Ascending aorta (tissue), 2 donors: ENCODE results near the gene CYP2C8. TPM values are rescaled to one million over a fixed set of nuclear protein-coding genes. Genes with fewer than 3 reads are reported as not detected.

Experiments
- DNase-seq, 2 donors: peaks; one replicate each; pipeline ENCODE4 v3.0.0-alpha.2; 2019; ENCODE audit warnings: low spot score in 2 of 2
- H3K27ac ChIP-seq, 2 donors: fragments of 200-600 bp; sonication (generic); one replicate each; pipeline ENCODE4 v1.5.1; 2016 to 2017; ENCODE audit warnings: mild to moderate bottlenecking in 1 of 2
- H3K27me3 ChIP-seq: fragments of 200-600 bp; sonication (generic); one replicate; pipeline ENCODE4 v1.5.1; 2017
- H3K36me3 ChIP-seq, 2 donors: fragments of 200-600 bp; sonication (generic); one replicate each; pipeline ENCODE4 v1.5.1; 2016
- H3K4me1 ChIP-seq, 2 donors: fragments of 200-600 bp; sonication (generic); one replicate each; pipeline ENCODE4 v1.5.1; 2016 to 2017; ENCODE audit warnings: mild to moderate bottlenecking in 1 of 2
- H3K4me3 ChIP-seq, 2 donors: fragments of 200-600 bp; sonication (generic); one replicate each; pipeline ENCODE4 v1.5.1; 2016 to 2017; ENCODE audit warnings: mild to moderate bottlenecking in 1 of 2
- H3K9me3 ChIP-seq, 2 donors: fragments of 200-600 bp; sonication (generic); one replicate each; pipeline ENCODE4 v1.5.1; 2016
- intact Hi-C: fragments of 100-400 bp; cut with DNase I; formaldehyde crosslinking; loops from one replicate; pipeline ENCODE4 v1.15.1; 2023
- total RNA-seq: library from RNA; depleted of rRNA; stranded (reverse); fragments of >200 nt; gene quantifications from one replicate; pipeline ENCODE4 v1.1.0, GENCODE V29; 2016
- TF ChIP-seq, protein P1 (sequence below), 3 experiments: fragments of 200-600 bp in 2 of 3; fragments of 450-650 bp in 1 of 3; sonication (generic) in 2 of 3; IDR thresholded peaks; one replicate each; pipeline ENCODE4 v1.5.1; 2016 to 2019; ENCODE audit warnings: antibody characterized with exemption in 3 of 3, mild to moderate bottlenecking in 1 of 3, moderate library complexity in 1 of 3

The CYP2C8 gene
- total RNA-seq, 1 donor from 2014 or later: not detected

DNA sequence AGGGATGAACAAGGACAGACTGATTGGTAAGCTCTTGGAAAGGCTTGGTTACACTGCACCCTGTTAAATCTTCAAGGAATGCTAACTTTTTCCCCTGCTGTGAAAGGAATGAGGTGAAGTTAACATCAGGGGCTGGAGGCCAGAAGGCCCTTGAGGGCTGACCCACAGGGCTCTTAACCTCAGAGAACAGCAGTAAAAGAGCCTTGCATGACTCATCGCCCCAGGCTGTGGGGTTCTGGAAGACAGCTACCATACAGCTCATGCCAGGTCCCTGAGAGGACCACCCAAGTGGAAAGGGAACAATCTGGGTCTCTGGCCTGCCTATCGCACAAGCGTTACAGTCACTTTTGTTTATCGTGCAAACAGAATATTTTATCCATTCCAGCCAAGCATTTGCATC lies 76.5 kb downstream of the CYP2C8 start:
- Histone ChIP-seq H3K27ac (no peak overlapping the region), H3K9me3 (no peaks in the 10 kb centered on the region), H3K27me3 (no peaks in the 10 kb centered on the region), H3K4me3 (no peak overlapping the region), H3K36me3 (no peaks in the 10 kb centered on the region), H3K4me1 (no peaks in the 10 kb centered on the region)
- no peak for DNase-seq
- TF ChIP-seq, protein P1, sequence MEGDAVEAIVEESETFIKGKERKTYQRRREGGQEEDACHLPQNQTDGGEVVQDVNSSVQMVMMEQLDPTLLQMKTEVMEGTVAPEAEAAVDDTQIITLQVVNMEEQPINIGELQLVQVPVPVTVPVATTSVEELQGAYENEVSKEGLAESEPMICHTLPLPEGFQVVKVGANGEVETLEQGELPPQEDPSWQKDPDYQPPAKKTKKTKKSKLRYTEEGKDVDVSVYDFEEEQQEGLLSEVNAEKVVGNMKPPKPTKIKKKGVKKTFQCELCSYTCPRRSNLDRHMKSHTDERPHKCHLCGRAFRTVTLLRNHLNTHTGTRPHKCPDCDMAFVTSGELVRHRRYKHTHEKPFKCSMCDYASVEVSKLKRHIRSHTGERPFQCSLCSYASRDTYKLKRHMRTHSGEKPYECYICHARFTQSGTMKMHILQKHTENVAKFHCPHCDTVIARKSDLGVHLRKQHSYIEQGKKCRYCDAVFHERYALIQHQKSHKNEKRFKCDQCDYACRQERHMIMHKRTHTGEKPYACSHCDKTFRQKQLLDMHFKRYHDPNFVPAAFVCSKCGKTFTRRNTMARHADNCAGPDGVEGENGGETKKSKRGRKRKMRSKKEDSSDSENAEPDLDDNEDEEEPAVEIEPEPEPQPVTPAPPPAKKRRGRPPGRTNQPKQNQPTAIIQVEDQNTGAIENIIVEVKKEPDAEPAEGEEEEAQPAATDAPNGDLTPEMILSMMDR (IDR thresholded peaks at IDR 0.05): no peak
- intact Hi-C loops: no loop called here

DNA sequence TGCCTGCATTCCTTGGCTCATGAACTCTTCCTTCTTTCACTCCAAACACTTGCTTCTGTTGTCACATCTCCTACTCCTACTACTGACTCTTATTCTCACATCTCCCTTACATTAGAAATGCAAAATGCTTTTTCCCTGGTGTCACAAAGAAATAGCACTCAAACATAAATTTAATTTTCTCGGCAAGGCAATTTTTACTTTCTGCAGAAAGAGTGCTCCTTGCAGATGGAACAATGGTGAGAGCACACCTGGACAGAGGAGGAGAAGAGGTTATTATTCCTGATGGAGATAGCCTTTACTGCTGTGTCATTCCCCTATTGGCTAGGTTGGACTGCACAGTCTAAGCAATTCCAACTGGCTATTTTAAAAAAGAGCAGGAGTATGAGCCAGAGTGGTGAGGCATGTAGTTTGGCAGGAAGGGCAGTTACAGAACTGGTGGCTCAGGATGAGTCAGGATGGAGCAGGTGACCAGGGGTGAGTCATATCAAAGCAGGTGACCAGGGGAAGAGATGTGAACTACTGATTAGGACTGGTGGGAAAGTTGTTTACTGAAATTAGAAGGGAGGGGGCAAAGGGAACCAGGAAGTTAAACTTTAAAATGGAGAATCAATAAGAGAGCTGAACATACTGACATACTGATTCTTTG lies 77.9 kb downstream of the CYP2C8 start:
- no peaks in the 10 kb centered on the region for H3K36me3 ChIP-seq
- no peaks in the 10 kb centered on the region for H3K27me3 ChIP-seq
- H3K27ac ChIP-seq: no peak overlapping the region
- DNase-seq: no peak
- no peaks in the 10 kb centered on the region for H3K9me3 ChIP-seq
- no peaks in the 10 kb centered on the region for H3K4me1 ChIP-seq
- no peak overlapping the region for H3K4me3 ChIP-seq
- TF ChIP-seq, protein P1 (IDR thresholded peaks at IDR 0.05): no peak
- intact Hi-C loops: no loop called here

DNA sequence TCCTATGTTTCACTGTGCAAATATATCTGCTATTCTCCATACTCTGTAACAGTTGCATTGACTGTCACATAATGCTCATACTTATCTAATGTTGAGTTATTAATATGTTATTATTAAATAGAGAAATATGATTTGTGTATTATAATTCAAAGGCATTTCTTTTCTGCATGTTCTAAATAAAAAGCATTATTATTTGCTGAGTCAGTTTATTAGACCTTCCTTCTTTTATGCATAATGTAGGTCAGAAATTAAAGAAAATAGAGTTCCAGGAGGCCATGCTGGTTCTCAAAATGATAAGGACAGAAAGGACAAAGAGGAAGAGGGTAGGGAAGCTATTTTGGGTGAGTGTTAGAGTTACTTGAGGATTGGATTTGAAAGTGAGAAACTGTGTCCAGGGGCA lies 80.1 kb downstream of the CYP2C8 start:
- Histone ChIP-seq H3K4me3 (no peak overlapping the region), H3K4me1 (no peaks in the 10 kb centered on the region), H3K9me3 (no peaks in the 10 kb centered on the region), H3K27ac (no peak overlapping the region), H3K27me3 (no peaks in the 10 kb centered on the region), H3K36me3 (no peaks in the 10 kb centered on the region)
- intact Hi-C loops: no loop called here
- TF ChIP-seq, protein P1 (IDR thresholded peaks at IDR 0.05): no peak
- no peak for DNase-seq

Other genes starting within 250 kb of the CYP2C8 start
- not detected for gene CYP2C9, start 130.8 kb downstream of the CYP2C8 start, total RNA-seq
- not detected for gene ACSM6, start 124.7 kb upstream of the CYP2C8 start, total RNA-seq
- 191 TPM for gene PDLIM1, start 221.5 kb upstream of the CYP2C8 start, total RNA-seq